Activated CD4-positive, alpha-beta T cell treated with anti-CD3 and anti-CD28 coated beads, Interleukin-2, Interleukin-6, amounts not matched to agents 100 ng/mL and 50 ng/mL, durations not matched to agents 16 hours and 8 hours (primary cell): Measurements from ENCODE around the gene MYO9B.
A peak's percentile ranks its signal among the peaks of the same experiment; 100 is the strongest.
"Not testable (repeated sequence)": the region's sequence is repeated elsewhere in the genome, so short reads cannot be mapped to it uniquely, and the experiment has no call there.

Experiments used
- DNase-seq: peaks from one replicate; pipeline ENCODE4 v3.0.0-alpha.2; 2020

The MYO9B gene

GRCh38 chr19:17155251-17155650 is 79.7 kb downstream of the MYO9B start:
- no peak for DNase-seq

GRCh38 chr19:17156296-17156946 is 80.8 kb downstream of the MYO9B start:
- no peak for DNase-seq

- no peak for DNase-seq
These were observed 81.3 kb downstream of the MYO9B start for GRCh38 chr19:17156947-17157302.

- DNase-seq = no peak
These were observed 83.0 kb downstream of the MYO9B start for GRCh38 chr19:17158584-17158983.

GRCh38 chr19:17159466-17160393 is 84.2 kb downstream of the MYO9B start:
- no peak for DNase-seq

GRCh38 chr19:17160908-17161307 is 85.3 kb downstream of the MYO9B start:
- DNase-seq = peak; percentile 26

GRCh38 chr19:17162131-17162530 is 86.6 kb downstream of the MYO9B start:
- not testable (repeated sequence) for DNase-seq

- DNase-seq = no peak
These were observed 87.0 kb downstream of the MYO9B start for GRCh38 chr19:17162580-17162979.

GRCh38 chr19:17163652-17164051 is 88.1 kb downstream of the MYO9B start:
- no peak for DNase-seq

GRCh38 chr19:17164639-17165038 is 89.1 kb downstream of the MYO9B start:
- DNase-seq = no peak

GRCh38 chr19:17165715-17166114 is 90.1 kb downstream of the MYO9B start:
- no peak for DNase-seq

GRCh38 chr19:17170538-17171297 is 95.1 kb downstream of the MYO9B start:
- peak; percentile 14 for DNase-seq

GRCh38 chr19:17171874-17172273 is 96.3 kb downstream of the MYO9B start:
- no peak for DNase-seq

- no peak for DNase-seq
These were observed 97.2 kb downstream of the MYO9B start for GRCh38 chr19:17172624-17173345.

GRCh38 chr19:17178291-17178690 is 102.7 kb downstream of the MYO9B start:
- DNase-seq = no peak

GRCh38 chr19:17180997-17181702 is 105.6 kb downstream of the MYO9B start:
- DNase-seq = no peak

- DNase-seq = peak; percentile 31
These were observed 107.7 kb downstream of the MYO9B start for GRCh38 chr19:17183271-17183761.

- peak; percentile 40 for DNase-seq
These were observed 108.3 kb downstream of the MYO9B start for GRCh38 chr19:17183858-17184321.

GRCh38 chr19:17184371-17184841 is 108.8 kb downstream of the MYO9B start:
- DNase-seq = peak; percentile 72

- DNase-seq = no peak
These were observed 110.0 kb downstream of the MYO9B start for GRCh38 chr19:17185590-17185989.

- DNase-seq = not testable (repeated sequence)
These were observed 116.2 kb downstream of the MYO9B start for GRCh38 chr19:17191736-17192135.

GRCh38 chr19:17192751-17193150 is 117.2 kb downstream of the MYO9B start:
- no peak for DNase-seq
